ENCODE data around the gene ZNF780B.

DNA sequence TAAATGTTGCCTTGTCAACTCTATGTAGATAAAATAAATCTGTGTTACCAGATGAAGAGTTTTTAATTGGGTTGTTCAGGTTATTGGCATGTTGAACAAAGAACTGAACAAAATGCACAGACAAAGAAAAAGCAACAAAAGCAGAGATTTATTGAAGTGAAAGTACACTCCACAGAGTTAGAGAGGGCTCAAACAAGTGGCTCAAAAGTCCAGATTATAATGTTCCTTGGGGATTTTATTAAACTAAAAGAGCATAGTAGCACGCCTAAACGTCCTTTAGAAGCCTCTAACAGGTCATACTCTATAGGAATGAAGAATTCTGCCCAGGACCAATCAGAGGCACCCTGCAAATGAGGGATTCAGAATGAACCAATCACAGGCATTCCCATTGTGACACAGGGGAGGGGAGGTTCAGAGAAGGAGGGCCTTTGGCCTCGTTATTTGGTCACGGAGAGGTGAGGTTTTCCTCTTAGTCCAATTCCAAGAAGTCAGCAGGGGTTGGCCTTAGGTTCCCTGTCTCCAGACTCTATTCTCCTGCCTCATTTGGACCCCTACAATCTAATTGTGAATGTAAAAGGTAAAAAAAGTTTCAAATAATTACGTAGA, 72.2 kb downstream of the ZNF780B start:
- TF ChIP-seq, protein P1, sequence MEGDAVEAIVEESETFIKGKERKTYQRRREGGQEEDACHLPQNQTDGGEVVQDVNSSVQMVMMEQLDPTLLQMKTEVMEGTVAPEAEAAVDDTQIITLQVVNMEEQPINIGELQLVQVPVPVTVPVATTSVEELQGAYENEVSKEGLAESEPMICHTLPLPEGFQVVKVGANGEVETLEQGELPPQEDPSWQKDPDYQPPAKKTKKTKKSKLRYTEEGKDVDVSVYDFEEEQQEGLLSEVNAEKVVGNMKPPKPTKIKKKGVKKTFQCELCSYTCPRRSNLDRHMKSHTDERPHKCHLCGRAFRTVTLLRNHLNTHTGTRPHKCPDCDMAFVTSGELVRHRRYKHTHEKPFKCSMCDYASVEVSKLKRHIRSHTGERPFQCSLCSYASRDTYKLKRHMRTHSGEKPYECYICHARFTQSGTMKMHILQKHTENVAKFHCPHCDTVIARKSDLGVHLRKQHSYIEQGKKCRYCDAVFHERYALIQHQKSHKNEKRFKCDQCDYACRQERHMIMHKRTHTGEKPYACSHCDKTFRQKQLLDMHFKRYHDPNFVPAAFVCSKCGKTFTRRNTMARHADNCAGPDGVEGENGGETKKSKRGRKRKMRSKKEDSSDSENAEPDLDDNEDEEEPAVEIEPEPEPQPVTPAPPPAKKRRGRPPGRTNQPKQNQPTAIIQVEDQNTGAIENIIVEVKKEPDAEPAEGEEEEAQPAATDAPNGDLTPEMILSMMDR (IDR thresholded peaks at IDR 0.05) = no peak
- no peak for TF ChIP-seq POLR2A (IDR thresholded peaks at IDR 0.05)
